PFSK-1 (cell line): ENCODE results near the gene VAV3.

ENCODE experiments used
- FOXP2 ChIP-seq: optimal IDR thresholded peaks from 2 replicates; pipeline ENCODE3; 2011; ENCODE audit warnings: borderline replicate concordance, control low read depth, inconsistent platforms; ENCODE audit not compliant: insufficient read depth; ENCODE audit errors: extremely low read length, extremely low read depth
- POLR2AphosphoS5 ChIP-seq: IDR thresholded peaks from 2 replicates; pipeline ENCODE4 v1.6.1; 2012; ENCODE audit warnings: low read depth, mild to moderate bottlenecking, control low read depth, low read length, moderate library complexity
- TAF1 ChIP-seq: IDR thresholded peaks from 2 replicates; pipeline ENCODE4 v1.6.1; 2012; ENCODE audit warnings: low read length, control low read depth, borderline replicate concordance; ENCODE audit not compliant: insufficient read depth

DNA sequence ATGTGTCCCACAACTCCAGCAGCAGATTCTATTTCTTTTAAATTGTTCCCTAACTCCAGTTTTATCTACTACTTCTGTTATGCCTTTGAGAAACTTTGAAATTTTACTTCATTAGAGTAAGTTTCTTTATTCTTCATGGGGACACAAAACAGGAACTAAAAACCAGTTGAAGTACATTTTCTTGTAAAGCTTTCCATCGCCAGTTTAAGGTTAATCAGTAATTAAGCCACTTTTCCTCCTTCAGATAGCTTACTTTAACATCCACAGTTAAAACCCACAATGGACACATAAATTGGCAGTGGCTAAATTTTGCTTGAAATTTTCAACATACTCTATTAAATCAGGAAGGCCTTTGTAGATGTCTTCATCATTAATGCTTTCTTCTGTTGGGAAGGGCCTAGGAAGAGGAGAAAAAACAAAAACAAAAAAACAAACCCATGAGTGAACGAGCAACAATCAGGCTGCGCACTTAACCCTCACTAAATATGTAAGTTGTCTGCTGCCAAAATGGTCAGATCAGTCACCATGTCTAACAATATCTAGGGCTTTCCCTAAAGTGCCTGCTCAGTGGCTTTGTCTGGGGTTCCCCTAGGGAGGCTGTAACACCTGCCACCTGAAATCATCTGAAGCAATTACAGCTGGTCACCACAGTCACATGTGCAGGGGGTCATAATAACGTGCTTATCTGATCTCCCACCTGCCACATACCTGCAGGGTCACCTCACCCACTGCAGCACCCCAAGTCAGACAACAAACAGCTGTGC, 187.9 kb downstream of the VAV3 start:
- TF ChIP-seq TAF1, result no peak
- no peak for TF ChIP-seq POLR2AphosphoS5
- no peak for TF ChIP-seq FOXP2
